H1 (cell line): ENCODE measurements around the gene ZNF679. TPM values are rescaled to one million over a fixed set of nuclear protein-coding genes. Genes with fewer than 3 reads are reported as not detected.

ENCODE experiments used
- CTCF ChIA-PET: fragments of 300-600 bp; sonication (Branson Sonifier 250); formaldehyde crosslinking; loops from one replicate; lab custom pipeline; 2021; ENCODE audit not compliant: partially characterized antibody; lab: Charles Lee
- POLR2A ChIA-PET: fragments of 300-600 bp; sonication (Branson Sonifier 250); formaldehyde crosslinking; loops from one replicate; lab custom pipeline; 2021; ENCODE audit warnings: inconsistent platforms; ENCODE audit not compliant: partially characterized antibody; lab: Charles Lee
- DNase-seq, 2 experiments: peaks; one replicate each; pipeline versions ENCODE4 v3.0.0 to v3.0.0-alpha.2; 2010 to 2022; ENCODE audit warnings: low spot score in 2 of 2, low read depth in 1 of 2, mixed read lengths in 1 of 2
- FAIRE-seq: peaks from 2 replicates; lab custom pipeline; 2011; peaks lifted over from hg19 to GRCh38; lab: Jason Lieb, UNC
- H2AFZ ChIP-seq: 2 replicates; pipeline ENCODE4 v1.8.1; 2012; ENCODE audit warnings: low read length, inconsistent platforms
- H2AK5ac ChIP-seq: 2 replicates; pipeline ENCODE4 v1.6.1; 2013; ENCODE audit warnings: low read depth, low read length
- H2BK120ac ChIP-seq: replicated peaks from 2 replicates; pipeline ENCODE3; 2013; ENCODE audit warnings: low read depth, low read length, inconsistent platforms
- H2BK12ac ChIP-seq: 2 replicates; pipeline ENCODE4 v1.6.1; 2013; ENCODE audit warnings: low read depth, low read length
- H2BK15ac ChIP-seq: 2 replicates; pipeline ENCODE4 v1.6.1; 2013; ENCODE audit warnings: low read length
- H2BK20ac ChIP-seq: 2 replicates; pipeline ENCODE4 v1.6.1; 2013; ENCODE audit warnings: low read length
- H2BK5ac ChIP-seq: 2 replicates; pipeline ENCODE4 v1.6.1; 2013; ENCODE audit warnings: low read depth, low read length
- H3K14ac ChIP-seq: 2 replicates; pipeline ENCODE4 v1.6.1; 2013; ENCODE audit warnings: inconsistent platforms; ENCODE audit not compliant: insufficient read length
- H3K18ac ChIP-seq: 2 replicates; pipeline ENCODE4 v1.6.1; 2013; ENCODE audit warnings: low read length; ENCODE audit errors: extremely low read depth
- H3K23ac ChIP-seq: 2 replicates; pipeline ENCODE4 v1.6.1; 2013; ENCODE audit warnings: inconsistent platforms; ENCODE audit not compliant: insufficient read length
- H3K23me2 ChIP-seq: 2 replicates; pipeline ENCODE4 v1.6.1; 2013; ENCODE audit warnings: low read depth, low read length
- H3K27ac ChIP-seq: 2 replicates; pipeline ENCODE4 v1.6.1; 2011; ENCODE audit warnings: low read depth, low read length, inconsistent platforms
- H3K27me3 ChIP-seq, 4 experiments: replicated peaks in 1 of 4; 1 replicate in 1 of 4; 2 replicates in 3 of 4; pipeline versions ENCODE4 v1.6.1 to v1.8.1; 2011 to 2013; ENCODE audit warnings: low read length in 3 of 4, mild to moderate bottlenecking in 3 of 4, inconsistent platforms in 2 of 4, mixed read lengths in 2 of 4, moderate library complexity in 1 of 4; ENCODE audit not compliant: control insufficient read depth in 3 of 4, insufficient read depth in 3 of 4; ENCODE audit errors: extremely low read depth in 1 of 4
- H3K36me3 ChIP-seq, 4 experiments: 2 replicates each; pipeline versions ENCODE4 v1.6.1 to v1.8.1; 2011 to 2013; ENCODE audit warnings: mild to moderate bottlenecking in 4 of 4, low read length in 3 of 4, moderate library complexity in 2 of 4, control low read depth in 1 of 4, inconsistent platforms in 1 of 4; ENCODE audit not compliant: insufficient read depth in 4 of 4, control insufficient read depth in 2 of 4
- H3K4ac ChIP-seq: replicated peaks from 2 replicates; pipeline ENCODE3; 2013; ENCODE audit warnings: low read length, low read depth, mixed read lengths, inconsistent platforms; ENCODE audit not compliant: insufficient read length
- H3K4me1 ChIP-seq, 4 experiments: replicated peaks in 1 of 4; 1 replicate in 1 of 4; 2 replicates in 3 of 4; pipeline versions ENCODE4 v1.6.1 to v1.8.1; 2011 to 2013; ENCODE audit warnings: low read length in 3 of 4, inconsistent platforms in 2 of 4, mixed read lengths in 1 of 4; ENCODE audit not compliant: insufficient read depth in 4 of 4, control insufficient read depth in 3 of 4
- H3K4me2 ChIP-seq, 2 experiments: 2 replicates each; pipeline versions ENCODE4 v1.6.1 to v1.8.1; 2011 to 2013; ENCODE audit warnings: low read depth in 2 of 2, low read length in 2 of 2, control low read depth in 1 of 2, inconsistent platforms in 1 of 2, mild to moderate bottlenecking in 1 of 2; ENCODE audit not compliant: insufficient read depth in 1 of 2
- H3K4me3 ChIP-seq, 4 experiments: fragments of 200-600, 300-600 bp in 1 of 4; sonication (generic), shearing (Covaris generic), sonication (Bioruptor Twin) in 1 of 4; 2 replicates each; pipeline versions ENCODE4 v1.5.1 to v1.8.1; 2011 to 2016; ENCODE audit warnings: low read length in 4 of 4, low read depth in 3 of 4, control low read depth in 2 of 4, inconsistent platforms in 2 of 4, mild to moderate bottlenecking in 2 of 4, mixed read lengths in 1 of 4, moderate library complexity in 1 of 4; ENCODE audit not compliant: insufficient read depth in 2 of 4; ENCODE audit errors: extremely low read depth in 1 of 4
- H3K56ac ChIP-seq: replicated peaks from 2 replicates; pipeline ENCODE3; 2013; ENCODE audit warnings: low read depth, mild to moderate bottlenecking, mixed read lengths, low read length, inconsistent platforms; ENCODE audit not compliant: insufficient read length
- H3K79me1 ChIP-seq: 2 replicates; pipeline ENCODE4 v1.6.1; 2013; ENCODE audit warnings: low read depth, low read length, control low read depth
- H3K79me2 ChIP-seq, 2 experiments: 2 replicates each; pipeline versions ENCODE4 v1.6.1 to v1.8.1; 2012 to 2013; ENCODE audit warnings: low read length in 2 of 2, mild to moderate bottlenecking in 2 of 2, inconsistent platforms in 1 of 2; ENCODE audit not compliant: insufficient read depth in 2 of 2, control insufficient read depth in 1 of 2
- H3K9ac ChIP-seq, 4 experiments: replicated peaks in 1 of 4; 1 replicate in 1 of 4; 2 replicates in 3 of 4; pipeline versions ENCODE4 v1.6.1 to v1.8.1; 2011 to 2013; ENCODE audit warnings: low read depth in 3 of 4, low read length in 3 of 4, control low read depth in 2 of 4, mild to moderate bottlenecking in 2 of 4, moderate library complexity in 2 of 4, inconsistent platforms in 1 of 4; ENCODE audit errors: extremely low read depth in 1 of 4
- H3K9me3 ChIP-seq, 2 experiments: 2 replicates each; pipeline versions ENCODE4 v1.6.1 to v1.8.1; 2012 to 2013; ENCODE audit warnings: mild to moderate bottlenecking in 2 of 2, moderate library complexity in 2 of 2, control low read depth in 1 of 2, inconsistent platforms in 1 of 2, low read depth in 1 of 2, low read length in 1 of 2, mixed read lengths in 1 of 2; ENCODE audit not compliant: insufficient read depth in 2 of 2
- H4K20me1 ChIP-seq, 2 experiments: replicated peaks in 1 of 2; 2 replicates each; pipeline versions ENCODE3 to v1.8.1; 2011 to 2013; ENCODE audit warnings: inconsistent platforms in 2 of 2, low read length in 2 of 2, mild to moderate bottlenecking in 1 of 2; ENCODE audit not compliant: insufficient read depth in 2 of 2, control insufficient read depth in 1 of 2
- H4K5ac ChIP-seq: 2 replicates; pipeline ENCODE4 v1.6.1; 2013; ENCODE audit warnings: low read length, low read depth, mixed read lengths, inconsistent platforms; ENCODE audit not compliant: insufficient read length
- H4K8ac ChIP-seq: 2 replicates; pipeline ENCODE4 v1.8.0; 2013; ENCODE audit warnings: mild to moderate bottlenecking, moderate library complexity, low read length, inconsistent platforms; ENCODE audit not compliant: insufficient read depth; ENCODE audit errors: extremely low read depth
- H4K91ac ChIP-seq: replicated peaks from 2 replicates; pipeline ENCODE3; 2013; ENCODE audit warnings: low read length, mixed read lengths, inconsistent platforms; ENCODE audit not compliant: insufficient read length
- ASH2L ChIP-seq: fragments of 200-600, 300-600 bp; sonication (generic); IDR thresholded peaks from one replicate; pipeline ENCODE4 v1.7.1; 2017; ENCODE audit warnings: low read length
- CEBPB ChIP-seq: IDR thresholded peaks from 2 replicates; pipeline ENCODE4 v1.6.1; 2012; ENCODE audit warnings: low read depth, low read length
- CHD1 ChIP-seq: IDR thresholded peaks from 2 replicates; pipeline ENCODE4 v1.6.1; 2012; ENCODE audit warnings: low read depth, low read length, improper control_type of control experiment
- EGR1 ChIP-seq: IDR thresholded peaks from 2 replicates; pipeline ENCODE4 v1.6.1; 2011; ENCODE audit warnings: low read depth, low read length, borderline replicate concordance
- EP300 ChIP-seq, 2 experiments: IDR thresholded peaks; 1 replicate in 1 of 2; 2 replicates in 1 of 2; pipeline ENCODE4 v1.6.1; 2011 to 2012; ENCODE audit warnings: low read depth in 2 of 2, low read length in 2 of 2, mild to moderate bottlenecking in 2 of 2, borderline replicate concordance in 1 of 2, inconsistent platforms in 1 of 2, moderate library complexity in 1 of 2
- GTF2F1 ChIP-seq: IDR thresholded peaks from 2 replicates; pipeline ENCODE4 v1.6.1; 2012; ENCODE audit warnings: low read depth, low read length, improper control_type of control experiment, borderline replicate concordance
- HDAC6 ChIP-seq: IDR thresholded peaks from one replicate; pipeline ENCODE4 v1.7.1; 2012; ENCODE audit warnings: low read depth, mild to moderate bottlenecking, inconsistent platforms, low read length, moderate library complexity
- NRF1 ChIP-seq: IDR thresholded peaks from 2 replicates; pipeline ENCODE4 v1.6.1; 2011; ENCODE audit warnings: mild to moderate bottlenecking, low read depth, low read length, improper control_type of control experiment
- RFX5 ChIP-seq: IDR thresholded peaks from 2 replicates; pipeline ENCODE4 v1.6.1; 2011; ENCODE audit warnings: low read depth, low read length, improper control_type of control experiment, borderline replicate concordance
- RXRA ChIP-seq: IDR thresholded peaks from 2 replicates; pipeline ENCODE4 v1.6.1; 2011; ENCODE audit warnings: low read depth, mild to moderate bottlenecking, low read length, moderate library complexity; ENCODE audit not compliant: insufficient read depth
- SP2 ChIP-seq: IDR thresholded peaks from 2 replicates; pipeline ENCODE4 v1.6.1; 2012; ENCODE audit warnings: mild to moderate bottlenecking, low read length, inconsistent platforms
- SP4 ChIP-seq: IDR thresholded peaks from 2 replicates; pipeline ENCODE4 v1.6.1; 2012; ENCODE audit warnings: low read length, inconsistent platforms
- TCF12 ChIP-seq: IDR thresholded peaks from 2 replicates; pipeline ENCODE4 v1.6.1; 2011; ENCODE audit warnings: low read depth, mild to moderate bottlenecking, low read length
- TEAD4 ChIP-seq: IDR thresholded peaks from 2 replicates; pipeline ENCODE4 v1.6.1; 2012; ENCODE audit warnings: low read depth, low read length, inconsistent platforms, mixed read lengths
- WGBS, 2 experiments: shearing (Covaris generic) in 1 of 2; methylation state at CpG; one replicate each; pipeline versions ENCODE4 v1.1.6 to v1.1.7; 2013 to 2015; ENCODE audit warnings: low lambda C conversion rate in 2 of 2, mixed read lengths in 2 of 2, inconsistent platforms in 1 of 2, low coverage in 1 of 2, missing lambda C conversion rate in 1 of 2; ENCODE audit not compliant: insufficient replicate concordance in 2 of 2, insufficient coverage in 1 of 2, insufficient read length in 1 of 2; ENCODE audit errors: extremely low coverage in 1 of 2, missing lambda C conversion rate in 1 of 2; 5-methylcytosine and 5-hydroxymethylcytosine counted together
- polyA plus RNA-seq, 7 experiments: library from polyadenylated mRNA; depleted of rRNA in 3 of 7; stranded (reverse) in 5 of 7; unstranded in 2 of 7; fragments of >200 nt in 5 of 7; fragments of 200-250 nt in 2 of 7; gene quantifications; 1 replicate in 5 of 7; 2 replicates in 1 of 7; 4 replicates in 1 of 7; pipeline versions ENCODE4 v1.2.1 to v1.2.3, GENCODE V29; 2011 to 2013; ENCODE audit warnings: missing spikeins in 2 of 7, mixed read lengths in 2 of 7
- total RNA-seq: library from RNA; stranded (reverse); fragmentation: NEBNext Ultra II Directional; extraction: Animal tissue kit (Norgen Biotek cat#: 25700); gene quantifications from 2 replicates; pipeline ENCODE4 v1.2.1, GENCODE V29; 2021
- TF ChIP-seq, protein P1 (sequence below): IDR thresholded peaks from 2 replicates; pipeline ENCODE4 v1.6.1; 2011; ENCODE audit warnings: low read length, improper control_type of control experiment

Gene ZNF679
- total and polyA plus RNA-seq, 2 of the 8 experiments (the other 6 are each of a cell fraction or from before 2014, with no cell fraction given) = not detected

DNA sequence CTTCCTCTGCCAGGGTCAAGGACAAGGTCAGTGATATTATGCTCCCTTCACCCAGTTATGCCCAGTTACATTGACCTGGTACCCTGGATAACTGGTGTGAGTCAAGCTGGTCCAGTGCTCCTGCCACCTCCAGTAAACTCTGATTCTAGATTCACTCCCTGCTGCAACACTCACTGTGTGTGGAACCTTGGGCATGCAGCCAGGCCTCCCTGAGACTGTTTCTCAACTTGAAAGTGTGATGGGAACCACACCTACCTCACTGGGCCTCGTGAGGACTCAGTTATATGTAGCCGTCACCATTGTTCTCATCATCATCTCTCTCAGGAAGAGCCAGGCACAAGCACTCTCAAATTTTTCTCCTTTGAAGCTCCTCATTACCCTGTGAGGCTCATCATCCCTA lies 84.6 kb downstream of the ZNF679 start:
- POLR2A ChIA-PET = no interaction called here
- no peak overlapping the region for H3K18ac ChIP-seq
- H3K4me1 ChIP-seq = no peaks in the 10 kb centered on the region
- H4K5ac ChIP-seq = no peak overlapping the region
- H3K27ac ChIP-seq = no peak overlapping the region
- H3K56ac ChIP-seq = no peak overlapping the region
- no peak overlapping the region for H2AK5ac ChIP-seq
- H2BK15ac ChIP-seq = no peak overlapping the region
- no peak overlapping the region for H2BK5ac ChIP-seq
- TF ChIP-seq EP300 (IDR thresholded peaks at IDR 0.05; ENCODE audit: borderline replicate concordance in 1 of 2, low read depth in 2 of 2, low read length in 2 of 2) (no peak), RXRA (no peak), CEBPB (no peak), NRF1 (no peak), GTF2F1 (no peak), HDAC6 (no peak), ASH2L (no peak), CHD1 (no peak), RFX5 (no peak), TEAD4 (no peak), SP2 (no peak), TCF12 (no peak), EGR1 (no peak), SP4 (no peak)
- TF ChIP-seq, protein P1, sequence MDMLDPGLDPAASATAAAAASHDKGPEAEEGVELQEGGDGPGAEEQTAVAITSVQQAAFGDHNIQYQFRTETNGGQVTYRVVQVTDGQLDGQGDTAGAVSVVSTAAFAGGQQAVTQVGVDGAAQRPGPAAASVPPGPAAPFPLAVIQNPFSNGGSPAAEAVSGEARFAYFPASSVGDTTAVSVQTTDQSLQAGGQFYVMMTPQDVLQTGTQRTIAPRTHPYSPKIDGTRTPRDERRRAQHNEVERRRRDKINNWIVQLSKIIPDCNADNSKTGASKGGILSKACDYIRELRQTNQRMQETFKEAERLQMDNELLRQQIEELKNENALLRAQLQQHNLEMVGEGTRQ = no peak
- TF ChIP-seq, all 59 proteins: peak for 0
- no peaks in the 10 kb centered on the region for H3K23me2 ChIP-seq
- DNase-seq (no peak), FAIRE-seq (no peak)
- H3K9ac ChIP-seq = no peak overlapping the region
- no peak overlapping the region for H2BK12ac ChIP-seq
- no peak overlapping the region for H2BK20ac ChIP-seq
- no peak overlapping the region for H3K4me2 ChIP-seq
- H4K20me1 ChIP-seq = no peaks in the 10 kb centered on the region
- CTCF ChIA-PET = no interaction called here
- no peak overlapping the region for H2AFZ ChIP-seq
- H3K9me3 ChIP-seq = peaks cover 60 to 68% of the 10 kb centered on the region in 2 experiments
- H3K4me3 ChIP-seq = no peak overlapping the region; a peak in 1 of 8 replicates
- H3K36me3 ChIP-seq = no peaks in the 10 kb centered on the region
- H3K14ac ChIP-seq = no peak overlapping the region
- H4K91ac ChIP-seq = no peak overlapping the region
- H3K27me3 ChIP-seq = no peaks in the 10 kb centered on the region
- no peak overlapping the region for H3K23ac ChIP-seq
- no peaks in the 10 kb centered on the region for H3K79me1 ChIP-seq
- 71% methylated on average over 2 of the region's 2 CpGs; no CpG with 5 or more reads in 1 of the 2 experiments for WGBS, 2 experiments
- no peaks in the 10 kb centered on the region for H3K79me2 ChIP-seq
- H3K4ac ChIP-seq = no peak overlapping the region
- H4K8ac ChIP-seq = no peak overlapping the region
- H2BK120ac ChIP-seq = no peak overlapping the region
